Measurements from ENCODE around the gene HTRA1. TPM values are rescaled to one million over a fixed set of nuclear protein-coding genes. Genes with fewer than 3 reads are reported as not detected.

The HTRA1 gene
- total RNA-seq, 1 experiment from 2014 or later, result 0.39 TPM

DNA sequence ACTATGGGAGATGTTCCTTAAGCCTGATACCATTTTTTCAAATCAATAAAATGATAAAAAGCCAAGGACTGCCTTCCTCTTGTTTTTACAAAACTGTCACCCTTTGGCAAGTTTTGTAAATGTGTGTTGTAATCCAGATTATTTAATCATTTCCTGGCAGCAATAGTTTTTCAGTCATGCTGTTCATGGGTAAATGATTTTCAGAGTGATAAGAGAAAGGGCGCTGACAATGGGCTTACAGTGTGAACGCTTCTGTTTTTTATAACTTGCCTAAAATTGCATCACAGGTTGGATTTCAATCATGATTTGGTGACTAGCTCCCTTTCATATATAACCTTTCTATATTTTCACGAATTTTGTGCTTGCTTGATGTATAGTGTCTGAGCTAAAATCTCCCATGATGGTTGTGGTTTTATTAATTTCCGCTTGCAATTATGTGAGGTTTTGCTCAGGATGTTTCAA, 80.2 kb downstream of the HTRA1 start (continued):
- no peak for TF ChIP-seq CEBPB (IDR thresholded peaks at IDR 0.05; ENCODE audit: low read depth)

DNA sequence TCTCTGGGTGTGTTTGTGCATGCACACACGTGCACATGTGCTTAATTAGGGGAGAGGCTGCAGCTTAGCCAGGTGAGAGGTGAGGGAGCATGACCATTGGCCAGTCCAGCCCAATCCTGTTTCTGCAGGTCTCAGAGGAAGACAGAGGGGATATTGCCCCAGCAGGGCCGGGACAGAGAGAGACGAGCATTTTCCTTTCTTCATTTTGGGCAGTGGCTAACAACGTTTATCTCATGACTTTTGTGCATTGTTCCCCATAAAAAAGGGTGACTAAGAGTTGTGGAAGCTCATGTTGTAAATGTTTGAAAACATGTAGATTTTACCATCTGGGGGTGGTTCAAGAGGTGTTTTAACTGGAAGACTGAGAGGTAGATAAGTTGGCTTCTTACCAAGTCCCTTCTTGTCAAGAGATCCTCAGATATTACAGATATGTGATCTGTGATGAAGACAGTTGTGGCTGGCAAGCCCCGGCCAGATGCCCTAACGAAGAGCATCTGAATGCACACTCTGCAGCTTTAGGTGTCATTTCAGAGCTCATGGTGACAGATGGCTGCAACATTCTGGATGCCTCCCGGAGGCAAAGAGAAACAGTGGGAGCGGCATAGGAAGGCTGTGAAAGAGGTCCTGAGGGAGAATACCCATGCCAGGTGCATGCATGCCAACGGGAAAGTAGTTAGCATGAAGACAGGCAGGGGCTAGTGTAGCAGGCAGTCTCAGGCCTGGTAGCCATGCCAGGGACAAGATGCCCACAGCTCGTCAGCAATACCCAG, 82.5 kb downstream of the HTRA1 start:
- H3K9me3 ChIP-seq (ENCODE audit: control insufficient read depth in 1 of 2, insufficient read depth in 1 of 2, low read depth in 1 of 2, low read length in 2 of 2), result no peaks in the 10 kb centered on the region
- ATAC-seq (no peak), DNase-seq (ENCODE audit: low read depth, low spot score) (no peak)
- CTCF ChIA-PET, result interaction anchor here (0.9 kb wide), 1 partner anchor 22 kb away, joined by 3 read pairs; no protein-coding TSS in a partner anchor
- H3K79me2 ChIP-seq (ENCODE audit: insufficient read depth, low read length), result no peaks in the 10 kb centered on the region
- no peaks in the 10 kb centered on the region for H3K27me3 ChIP-seq (ENCODE audit: insufficient read depth, low read length)
- POLR2A ChIA-PET, result no interaction called here
- no peaks in the 10 kb centered on the region for H3K9me2 ChIP-seq (ENCODE audit: insufficient read depth)
- RAD21 ChIA-PET (ENCODE audit: low non-redundant PET in 1 of 2, low total read pairs in 2 of 2, uncharacterized antibody in 2 of 2, unreplicated experiment in 2 of 2), result no interaction called here
- no peak overlapping the region for H3K27ac ChIP-seq (ENCODE audit: low read depth, low read length)
- no peak overlapping the region for H3K4me2 ChIP-seq (ENCODE audit: low read length)
- no peak overlapping the region for H3K9ac ChIP-seq (ENCODE audit: low read length)
- no peaks in the 10 kb centered on the region for H3K4me1 ChIP-seq (ENCODE audit: control insufficient read depth in 1 of 2, insufficient read depth in 2 of 2, low read length in 2 of 2)
- no peak overlapping the region for H3K4me3 ChIP-seq (replicated peaks in 1 of 2; ENCODE audit: low read depth in 1 of 2, low read length in 2 of 2)
- no peak overlapping the region for H2AFZ ChIP-seq (ENCODE audit: low read depth, low read length, poor library complexity, severe bottlenecking)
- no peak for TF ChIP-seq EGR1 (IDR thresholded peaks at IDR 0.05; ENCODE audit: low read depth)
- TF ChIP-seq, protein P1, sequence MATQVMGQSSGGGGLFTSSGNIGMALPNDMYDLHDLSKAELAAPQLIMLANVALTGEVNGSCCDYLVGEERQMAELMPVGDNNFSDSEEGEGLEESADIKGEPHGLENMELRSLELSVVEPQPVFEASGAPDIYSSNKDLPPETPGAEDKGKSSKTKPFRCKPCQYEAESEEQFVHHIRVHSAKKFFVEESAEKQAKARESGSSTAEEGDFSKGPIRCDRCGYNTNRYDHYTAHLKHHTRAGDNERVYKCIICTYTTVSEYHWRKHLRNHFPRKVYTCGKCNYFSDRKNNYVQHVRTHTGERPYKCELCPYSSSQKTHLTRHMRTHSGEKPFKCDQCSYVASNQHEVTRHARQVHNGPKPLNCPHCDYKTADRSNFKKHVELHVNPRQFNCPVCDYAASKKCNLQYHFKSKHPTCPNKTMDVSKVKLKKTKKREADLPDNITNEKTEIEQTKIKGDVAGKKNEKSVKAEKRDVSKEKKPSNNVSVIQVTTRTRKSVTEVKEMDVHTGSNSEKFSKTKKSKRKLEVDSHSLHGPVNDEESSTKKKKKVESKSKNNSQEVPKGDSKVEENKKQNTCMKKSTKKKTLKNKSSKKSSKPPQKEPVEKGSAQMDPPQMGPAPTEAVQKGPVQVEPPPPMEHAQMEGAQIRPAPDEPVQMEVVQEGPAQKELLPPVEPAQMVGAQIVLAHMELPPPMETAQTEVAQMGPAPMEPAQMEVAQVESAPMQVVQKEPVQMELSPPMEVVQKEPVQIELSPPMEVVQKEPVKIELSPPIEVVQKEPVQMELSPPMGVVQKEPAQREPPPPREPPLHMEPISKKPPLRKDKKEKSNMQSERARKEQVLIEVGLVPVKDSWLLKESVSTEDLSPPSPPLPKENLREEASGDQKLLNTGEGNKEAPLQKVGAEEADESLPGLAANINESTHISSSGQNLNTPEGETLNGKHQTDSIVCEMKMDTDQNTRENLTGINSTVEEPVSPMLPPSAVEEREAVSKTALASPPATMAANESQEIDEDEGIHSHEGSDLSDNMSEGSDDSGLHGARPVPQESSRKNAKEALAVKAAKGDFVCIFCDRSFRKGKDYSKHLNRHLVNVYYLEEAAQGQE (IDR thresholded peaks at IDR 0.05; ENCODE audit: low read depth), result no peak
- no peak for TF ChIP-seq CBX3 (IDR thresholded peaks at IDR 0.05; ENCODE audit: low read depth)
- no peak for TF ChIP-seq POLR2AphosphoS5 (IDR thresholded peaks at IDR 0.05; ENCODE audit: low read depth, low read length)
- TF ChIP-seq, protein P2, sequence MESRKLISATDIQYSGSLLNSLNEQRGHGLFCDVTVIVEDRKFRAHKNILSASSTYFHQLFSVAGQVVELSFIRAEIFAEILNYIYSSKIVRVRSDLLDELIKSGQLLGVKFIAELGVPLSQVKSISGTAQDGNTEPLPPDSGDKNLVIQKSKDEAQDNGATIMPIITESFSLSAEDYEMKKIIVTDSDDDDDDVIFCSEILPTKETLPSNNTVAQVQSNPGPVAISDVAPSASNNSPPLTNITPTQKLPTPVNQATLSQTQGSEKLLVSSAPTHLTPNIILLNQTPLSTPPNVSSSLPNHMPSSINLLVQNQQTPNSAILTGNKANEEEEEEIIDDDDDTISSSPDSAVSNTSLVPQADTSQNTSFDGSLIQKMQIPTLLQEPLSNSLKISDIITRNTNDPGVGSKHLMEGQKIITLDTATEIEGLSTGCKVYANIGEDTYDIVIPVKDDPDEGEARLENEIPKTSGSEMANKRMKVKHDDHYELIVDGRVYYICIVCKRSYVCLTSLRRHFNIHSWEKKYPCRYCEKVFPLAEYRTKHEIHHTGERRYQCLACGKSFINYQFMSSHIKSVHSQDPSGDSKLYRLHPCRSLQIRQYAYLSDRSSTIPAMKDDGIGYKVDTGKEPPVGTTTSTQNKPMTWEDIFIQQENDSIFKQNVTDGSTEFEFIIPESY (IDR thresholded peaks at IDR 0.05; ENCODE audit: extremely low read depth, insufficient replicate concordance, low read length), result no peak
- no peak for TF ChIP-seq TCF7L2 (IDR thresholded peaks at IDR 0.05; ENCODE audit: borderline replicate concordance, extremely low read depth, insufficient read depth, insufficient read length)
- H4K20me1 ChIP-seq (ENCODE audit: insufficient read depth), result no peaks in the 10 kb centered on the region
- H3K36me3 ChIP-seq (ENCODE audit: control insufficient read depth in 1 of 2, insufficient read depth in 2 of 2, low read length in 2 of 2), result no peaks in the 10 kb centered on the region
- no TSS peak for BruUV-seq (replicated peaks)
- intact Hi-C loops (cut with micrococcal nuclease), result no loop called here
